ENCODE data around the gene CASP7.

Gene CASP7

DNA sequence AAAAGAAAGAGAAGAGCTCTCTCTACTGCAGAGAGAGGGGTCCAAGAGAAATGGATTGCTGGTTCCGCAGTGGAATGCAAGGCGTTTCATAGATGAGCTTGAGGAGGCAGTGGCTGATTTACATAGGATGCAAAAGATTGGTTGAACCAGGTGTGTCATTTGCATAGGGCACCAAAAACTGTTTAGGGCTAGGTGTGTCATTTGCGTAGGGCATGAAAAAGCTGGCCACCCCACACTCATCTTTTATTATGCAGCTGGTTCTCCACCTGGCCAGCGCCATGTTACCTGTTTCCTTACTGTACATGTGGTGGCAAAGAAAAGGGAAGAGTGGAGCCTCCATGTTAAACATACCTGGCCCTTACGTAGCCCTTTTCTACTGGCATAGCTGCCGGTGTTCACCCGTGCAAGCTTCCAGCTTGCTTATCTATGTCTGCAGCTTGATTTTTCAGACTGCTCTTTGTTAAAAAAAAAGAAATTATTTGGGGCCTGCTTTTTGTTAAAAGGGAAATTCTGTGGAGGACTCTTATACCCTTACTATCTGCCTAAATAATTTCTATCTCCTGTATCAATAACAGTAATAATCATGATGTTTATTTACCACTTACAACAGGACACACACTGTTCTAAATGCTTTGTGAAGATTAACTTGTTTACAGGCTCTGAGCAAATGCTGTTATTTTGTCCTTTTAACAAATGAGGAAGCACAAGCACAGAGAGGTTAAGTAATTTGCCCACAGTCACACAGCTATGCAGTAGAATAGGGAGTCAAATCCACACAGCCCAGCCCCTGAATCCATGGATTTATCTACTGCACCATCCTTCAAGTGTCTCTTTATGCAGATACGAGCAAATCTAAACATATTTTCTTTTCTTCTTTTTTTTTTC, 33.3 kb downstream of the CASP7 start:
- no peak for DNase-seq (ENCODE audit: low read depth)

DNA sequence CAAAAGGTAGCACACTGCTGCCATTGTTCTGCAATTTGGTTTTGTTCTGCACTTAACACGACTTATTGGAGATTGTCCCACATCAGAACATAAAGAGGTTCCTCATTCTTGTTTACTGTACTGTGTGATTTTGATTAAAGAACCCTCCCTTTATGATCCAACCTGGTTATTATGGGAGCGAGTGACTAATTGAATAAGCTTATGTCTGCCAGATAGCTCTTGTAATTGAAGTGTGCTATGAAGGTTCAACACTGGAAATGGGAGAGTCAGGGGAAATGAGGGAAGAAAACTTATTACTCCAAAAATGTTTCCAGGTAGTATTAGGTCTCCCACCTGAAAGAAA, 33.9 kb downstream of the CASP7 start:
- no peak for DNase-seq (ENCODE audit: low read depth)

- DNase-seq (ENCODE audit: low read depth): no peak
Observed at GRCh38 chr10:113716109-113716910, 36.6 kb downstream of the CASP7 start.

DNA sequence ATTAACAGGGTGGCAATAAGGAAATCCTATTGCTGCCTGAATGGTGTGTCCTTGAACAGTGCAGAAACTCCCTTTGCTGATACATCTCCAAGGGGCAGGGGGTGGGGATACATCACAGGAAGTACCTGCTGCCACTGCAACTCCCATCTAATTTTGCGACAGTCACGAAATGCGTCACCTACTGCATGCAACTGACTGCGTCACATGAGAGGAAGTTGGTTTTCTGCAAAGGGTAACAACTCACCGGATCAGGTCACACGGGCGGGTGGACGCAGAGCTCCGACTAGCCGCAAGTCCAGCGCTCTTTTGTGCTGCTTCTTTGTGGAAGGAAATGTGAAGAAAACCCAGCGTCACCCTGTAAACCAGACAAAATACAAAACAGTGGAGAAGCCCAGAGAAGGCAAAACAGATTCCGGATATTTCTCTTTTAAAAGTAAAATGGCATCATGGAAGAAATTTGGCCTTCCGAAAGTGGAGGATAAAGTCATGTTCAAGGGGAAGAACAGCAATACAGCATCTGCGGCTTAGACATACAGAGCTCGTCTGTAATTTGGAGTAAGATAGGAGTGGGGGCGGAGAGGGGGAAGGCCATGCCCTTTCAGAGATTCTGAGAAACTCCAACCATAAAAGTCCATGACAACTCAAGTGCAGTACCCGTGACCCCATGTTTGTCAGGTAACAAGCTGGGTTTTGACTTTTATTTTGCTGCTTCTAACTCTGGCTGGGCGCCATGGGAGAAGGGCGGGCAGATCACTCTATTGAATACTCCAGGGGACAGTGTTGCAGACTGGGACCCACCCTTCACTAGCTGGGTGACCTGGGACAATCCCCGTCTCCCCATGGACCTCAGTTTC, 39.5 kb downstream of the CASP7 start:
- no peak for DNase-seq (ENCODE audit: low read depth)

GRCh38 chr10:113720386-113720785, 40.7 kb downstream of the CASP7 start:
- no peak for DNase-seq (ENCODE audit: low read depth)

GRCh38 chr10:113732160-113732881, 52.6 kb downstream of the CASP7 start:
- DNase-seq (ENCODE audit: low read depth): no peak

- no peak for DNase-seq (ENCODE audit: low read depth)
Observed at GRCh38 chr10:113732966-113733365, 53.3 kb downstream of the CASP7 start.

GRCh38 chr10:113733635-113734034, 53.9 kb downstream of the CASP7 start:
- no peak for DNase-seq (ENCODE audit: low read depth)

DNA sequence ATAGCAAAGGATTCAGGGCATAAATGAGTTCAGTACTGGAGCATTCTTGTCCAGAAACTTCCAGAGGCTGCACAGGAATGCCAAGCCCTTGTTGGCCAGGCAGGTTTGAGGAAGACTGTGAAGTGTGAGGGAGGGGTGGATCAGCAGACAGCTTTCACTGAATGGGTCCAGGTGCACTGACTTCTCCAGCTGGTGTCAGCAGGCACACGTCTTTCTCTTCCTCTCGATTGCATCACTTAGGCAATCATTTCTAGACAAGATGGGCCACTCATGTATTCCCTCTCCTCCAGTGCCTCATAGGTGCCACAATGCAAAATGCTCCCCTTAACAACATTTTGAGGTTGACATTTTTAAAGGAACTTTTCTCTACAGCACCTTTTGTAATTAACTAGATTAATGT, 56.2 kb downstream of the CASP7 start:
- DNase-seq (ENCODE audit: low read depth): no peak

DNA sequence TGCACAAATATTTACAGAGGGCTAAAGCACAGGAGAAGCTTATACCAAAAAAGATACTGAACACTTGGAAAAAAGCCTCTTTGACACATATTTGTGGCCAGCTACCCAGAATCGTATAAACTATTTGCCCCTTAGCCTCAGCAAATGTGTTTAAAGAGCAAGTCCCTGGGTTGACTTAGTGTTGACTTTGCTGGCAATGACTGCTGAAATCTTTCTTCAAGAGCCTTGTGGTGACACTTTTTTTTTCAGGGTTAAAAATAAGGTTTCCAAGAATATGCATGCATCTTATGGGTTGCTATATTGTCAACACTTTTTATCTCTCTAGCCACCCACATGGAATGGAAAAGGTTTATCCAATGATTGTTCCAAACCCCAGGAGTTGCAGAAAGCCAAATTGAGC, 56.9 kb downstream of the CASP7 start:
- no peak for DNase-seq (ENCODE audit: low read depth)

- no peak for DNase-seq (ENCODE audit: low read depth)
Observed at GRCh38 chr10:113739031-113739430, 59.3 kb downstream of the CASP7 start.

- DNase-seq (ENCODE audit: low read depth): no peak
Observed at GRCh38 chr10:113739577-113739976, 59.9 kb downstream of the CASP7 start.

- DNase-seq (ENCODE audit: low read depth): no peak
Observed at GRCh38 chr10:113740850-113741249, 61.1 kb downstream of the CASP7 start.

- no peak for DNase-seq (ENCODE audit: low read depth)
Observed at GRCh38 chr10:113742466-113742865, 62.8 kb downstream of the CASP7 start.

DNA sequence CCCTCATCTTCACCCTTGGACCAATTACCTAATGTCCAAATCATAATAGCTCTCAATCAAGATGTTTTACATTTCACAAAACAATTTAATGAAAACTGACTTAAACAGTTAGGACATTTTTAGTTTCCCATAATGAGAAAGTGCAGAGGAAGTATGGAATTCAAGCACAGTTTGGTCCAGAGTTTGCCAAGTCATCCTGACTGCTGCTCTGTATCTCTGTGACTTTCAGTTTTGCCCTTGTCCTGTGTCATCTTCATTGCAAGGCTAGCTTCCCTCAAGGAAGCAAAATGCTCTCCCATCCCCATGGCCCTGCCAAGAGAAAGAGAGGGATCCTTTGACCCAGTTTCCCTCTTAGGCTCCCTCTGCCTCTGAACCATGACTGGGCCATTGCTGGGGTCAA, 63.9 kb downstream of the CASP7 start:
- DNase-seq (ENCODE audit: low read depth): no peak

DNA sequence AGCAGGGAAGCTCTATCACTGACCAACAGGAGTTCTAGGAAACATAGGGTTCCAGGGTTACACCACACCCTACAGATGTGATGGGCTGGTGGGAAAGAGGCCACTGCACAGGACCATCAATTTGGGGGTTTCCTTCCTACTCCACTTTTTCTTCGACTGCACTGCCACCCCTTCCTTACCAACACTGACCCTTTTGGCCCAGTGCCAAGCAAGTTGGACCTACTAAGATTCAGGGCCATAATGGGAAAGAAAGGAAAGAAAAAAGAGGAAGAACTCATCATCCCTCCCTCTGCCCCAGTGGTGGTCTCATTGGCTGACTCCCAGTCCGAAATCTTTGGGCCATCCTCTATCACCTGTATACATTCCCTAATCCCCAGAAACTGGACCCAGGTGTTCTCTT, 65.7 kb downstream of the CASP7 start:
- no peak for DNase-seq (ENCODE audit: low read depth)

- peak; percentile 58 for DNase-seq (ENCODE audit: low read depth)
Observed at GRCh38 chr10:113746217-113746957, 66.7 kb downstream of the CASP7 start.

- DNase-seq (ENCODE audit: low read depth): no peak
Observed at GRCh38 chr10:113751181-113751732, 71.5 kb downstream of the CASP7 start, which contains the start of gene PLEKHS1. Gene PLEKHS1, plus strand, starts transcription at chr10:113751682. Its CDS starts 3,596 bp downstream, at chr10:113755278.

DNA sequence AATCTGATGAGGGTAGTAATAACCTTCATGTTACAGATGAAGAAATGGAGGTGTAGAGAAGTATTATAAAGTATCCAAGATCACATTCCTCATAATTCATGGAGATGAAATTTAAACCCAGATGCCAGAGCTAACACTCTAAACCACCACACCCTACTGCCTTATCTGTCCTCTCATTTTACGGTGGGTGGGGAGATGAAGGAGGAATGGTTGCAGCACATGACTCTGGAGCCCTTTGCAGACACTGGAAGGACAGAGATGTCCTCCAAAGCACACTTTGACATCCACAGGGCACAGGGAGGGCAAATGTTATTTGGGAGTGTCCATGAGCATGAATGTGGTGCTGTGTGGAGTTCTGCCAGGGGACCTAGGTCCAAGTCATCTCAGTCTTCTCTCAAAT, 72.8 kb downstream of the CASP7 start:
- no peak for DNase-seq (ENCODE audit: low read depth)

GRCh38 chr10:113753020-113753692, 73.4 kb downstream of the CASP7 start:
- no peak for DNase-seq (ENCODE audit: low read depth)

Data from HS-5 (cell line).